Measurements from ENCODE around the gene ZSWIM3. TPM values are rescaled to one million over a fixed set of nuclear protein-coding genes. Genes with fewer than 3 reads are reported as not detected.

ZSWIM3 gene
- total RNA-seq, 2 donors from 2014 or later: 7.1 to 7.6 TPM

GRCh38 chr20:45883100-45883469, 25.7 kb downstream of the ZSWIM3 start:
- peaks cover 28% of the 10 kb centered on the region for H3K4me1 Mint-ChIP-seq
- ATAC-seq (replicated peaks): no peak
- no peaks in the 10 kb centered on the region for H3K27me3 Mint-ChIP-seq
- no peak overlapping the region for H3K27ac Mint-ChIP-seq
- H3K4me3 Mint-ChIP-seq: peak overlapping the region; percentile 86
- no peaks in the 10 kb centered on the region for H3K9me3 Mint-ChIP-seq
- peaks cover 29% of the 10 kb centered on the region for H3K36me3 Mint-ChIP-seq (ENCODE audit: low read depth)

GRCh38 chr20:45886590-45887345, 29.4 kb downstream of the ZSWIM3 start:
- ATAC-seq (replicated peaks): no peak
- Mint-ChIP-seq H3K27me3 (no peaks in the 10 kb centered on the region), H3K4me1 (peaks cover 18% of the 10 kb centered on the region), H3K4me3 (no peak overlapping the region), H3K9me3 (no peaks in the 10 kb centered on the region), H3K27ac (no peak overlapping the region), H3K36me3 (ENCODE audit: low read depth) (peaks cover 29% of the 10 kb centered on the region)

- H3K4me3 Mint-ChIP-seq: no peak within 1 kb of the TSS
- H3K27me3 Mint-ChIP-seq: no peaks in the 10 kb centered on the region
- H3K9me3 Mint-ChIP-seq: no peaks in the 10 kb centered on the region
- no peak for ATAC-seq (replicated peaks)
- H3K36me3 Mint-ChIP-seq (ENCODE audit: low read depth): peaks cover 30% of the 10 kb centered on the region
- no peak within 1 kb of the TSS for H3K27ac Mint-ChIP-seq
- H3K4me1 Mint-ChIP-seq: peaks cover 17% of the 10 kb centered on the region
These were observed 29.9 kb downstream of the ZSWIM3 start, which contains the start of gene SPATA25 for GRCh38 chr20:45887346-45887715. TSS of gene SPATA25 (minus strand) at chr20:45887622. CDS start at chr20:45887590, 32 bp downstream.

- Mint-ChIP-seq H3K27ac (no peak overlapping the region), H3K36me3 (ENCODE audit: low read depth) (peaks cover 30% of the 10 kb centered on the region), H3K4me1 (peaks cover 14% of the 10 kb centered on the region), H3K9me3 (no peaks in the 10 kb centered on the region), H3K4me3 (no peak overlapping the region), H3K27me3 (no peaks in the 10 kb centered on the region)
- ATAC-seq (replicated peaks): no peak
These were observed 31.3 kb downstream of the ZSWIM3 start for GRCh38 chr20:45888681-45889080.

- H3K4me1 Mint-ChIP-seq: peaks cover 15% of the 10 kb centered on the region
- H3K9me3 Mint-ChIP-seq: no peaks in the 10 kb centered on the region
- H3K27me3 Mint-ChIP-seq: no peaks in the 10 kb centered on the region
- H3K4me3 Mint-ChIP-seq: peak overlapping the region; percentile 95
- peak overlapping the region; percentile 90 for H3K27ac Mint-ChIP-seq
- ATAC-seq (replicated peaks): peak; percentile 5
- peaks cover 36% of the 10 kb centered on the region for H3K36me3 Mint-ChIP-seq (ENCODE audit: low read depth)
These were observed 32.9 kb downstream of the ZSWIM3 start for GRCh38 chr20:45890077-45890984.

GRCh38 chr20:45890985-45891983, 33.9 kb downstream of the ZSWIM3 start, which contains the start of the genes CTSA and NEURL2:
TSS of gene CTSA (plus strand) at chr20:45891335. CDS start at chr20:45891569, 234 bp downstream.
TSS of gene NEURL2 (minus strand) at chr20:45891208. CDS start at chr20:45890991, 217 bp downstream.
- ATAC-seq (replicated peaks): peak; percentile 84
- Mint-ChIP-seq H3K9me3 (no peaks in the 10 kb centered on the region), H3K4me1 (peaks cover 15% of the 10 kb centered on the region), H3K27me3 (no peaks in the 10 kb centered on the region), H3K27ac (peak within 1 kb of the TSS; percentile 90), H3K4me3 (peak within 1 kb of the TSS; percentile 95), H3K36me3 (ENCODE audit: low read depth) (peaks cover 46% of the 10 kb centered on the region)

- H3K36me3 Mint-ChIP-seq (ENCODE audit: low read depth): peaks cover 55% of the 10 kb centered on the region
- H3K27ac Mint-ChIP-seq: peak overlapping the region; percentile 90
- ATAC-seq (replicated peaks): no peak
- peaks cover 15% of the 10 kb centered on the region for H3K4me1 Mint-ChIP-seq
- no peaks in the 10 kb centered on the region for H3K27me3 Mint-ChIP-seq
- H3K9me3 Mint-ChIP-seq: no peaks in the 10 kb centered on the region
- peak overlapping the region; percentile 95 for H3K4me3 Mint-ChIP-seq
These were observed 34.8 kb downstream of the ZSWIM3 start for GRCh38 chr20:45892049-45892825.

- ATAC-seq (replicated peaks): peak; percentile 72
- Mint-ChIP-seq H3K4me3 (peak overlapping the region; percentile 95), H3K27ac (peak overlapping the region; percentile 90), H3K9me3 (no peaks in the 10 kb centered on the region), H3K27me3 (no peaks in the 10 kb centered on the region), H3K4me1 (peaks cover 15% of the 10 kb centered on the region), H3K36me3 (ENCODE audit: low read depth) (peaks cover 63% of the 10 kb centered on the region)
These were observed 35.5 kb downstream of the ZSWIM3 start for GRCh38 chr20:45892828-45893500.

GRCh38 chr20:45893831-45894230, 36.4 kb downstream of the ZSWIM3 start:
- peak overlapping the region; percentile 95 for H3K4me3 Mint-ChIP-seq
- peaks cover 70% of the 10 kb centered on the region for H3K36me3 Mint-ChIP-seq (ENCODE audit: low read depth)

GRCh38 chr20:45894797-45895196, 37.4 kb downstream of the ZSWIM3 start:
- ATAC-seq (replicated peaks): no peak

More at GRCh38 chr20:45893831-45894230, 36.4 kb downstream of the ZSWIM3 start:
- H3K27me3 Mint-ChIP-seq: no peaks in the 10 kb centered on the region
- ATAC-seq (replicated peaks): no peak
- no peaks in the 10 kb centered on the region for H3K9me3 Mint-ChIP-seq
- peak overlapping the region; percentile 31 for H3K27ac Mint-ChIP-seq
- H3K4me1 Mint-ChIP-seq: peaks cover 15% of the 10 kb centered on the region

GRCh38 chr20:45896641-45897161, 39.3 kb downstream of the ZSWIM3 start:
- no peaks in the 10 kb centered on the region for H3K9me3 Mint-ChIP-seq
- H3K36me3 Mint-ChIP-seq (ENCODE audit: low read depth): peaks cover 63% of the 10 kb centered on the region
- peaks cover 15% of the 10 kb centered on the region for H3K4me1 Mint-ChIP-seq
- no peak overlapping the region for H3K4me3 Mint-ChIP-seq
- no peak for ATAC-seq (replicated peaks)
- H3K27me3 Mint-ChIP-seq: no peaks in the 10 kb centered on the region
- H3K27ac Mint-ChIP-seq: no peak overlapping the region

More at GRCh38 chr20:45894797-45895196, 37.4 kb downstream of the ZSWIM3 start:
- peaks cover 15% of the 10 kb centered on the region for H3K4me1 Mint-ChIP-seq
- H3K4me3 Mint-ChIP-seq: peak overlapping the region; percentile 95
- no peaks in the 10 kb centered on the region for H3K27me3 Mint-ChIP-seq
- no peak overlapping the region for H3K27ac Mint-ChIP-seq
- no peaks in the 10 kb centered on the region for H3K9me3 Mint-ChIP-seq
- H3K36me3 Mint-ChIP-seq (ENCODE audit: low read depth): peaks cover 70% of the 10 kb centered on the region

- Mint-ChIP-seq H3K4me3 (no peak overlapping the region), H3K36me3 (ENCODE audit: low read depth) (peaks cover 60% of the 10 kb centered on the region), H3K9me3 (no peaks in the 10 kb centered on the region), H3K27me3 (no peaks in the 10 kb centered on the region), H3K4me1 (peaks cover 13% of the 10 kb centered on the region), H3K27ac (no peak overlapping the region)
- ATAC-seq (replicated peaks): no peak
These were observed 39.9 kb downstream of the ZSWIM3 start for GRCh38 chr20:45897289-45897688.

All from activated T-helper 17 cell treated with anti-CD3 and anti-CD28 coated beads, Interleukin-2, amount 50 U/mL, for 72 hours (primary cell).